ENCODE data around the gene FBRSL1.
A peak's percentile ranks its signal among the peaks of the same experiment; 100 is the strongest.
"Not testable (repeated sequence)": the region's sequence is repeated elsewhere in the genome, so short reads cannot be mapped to it uniquely, and the experiment has no call there.

Gene FBRSL1

GRCh38 chr12:132453361-132454192 lies 36.4 kb upstream of the FBRSL1 start:
- peak; percentile 84 for DNase-seq

DNA sequence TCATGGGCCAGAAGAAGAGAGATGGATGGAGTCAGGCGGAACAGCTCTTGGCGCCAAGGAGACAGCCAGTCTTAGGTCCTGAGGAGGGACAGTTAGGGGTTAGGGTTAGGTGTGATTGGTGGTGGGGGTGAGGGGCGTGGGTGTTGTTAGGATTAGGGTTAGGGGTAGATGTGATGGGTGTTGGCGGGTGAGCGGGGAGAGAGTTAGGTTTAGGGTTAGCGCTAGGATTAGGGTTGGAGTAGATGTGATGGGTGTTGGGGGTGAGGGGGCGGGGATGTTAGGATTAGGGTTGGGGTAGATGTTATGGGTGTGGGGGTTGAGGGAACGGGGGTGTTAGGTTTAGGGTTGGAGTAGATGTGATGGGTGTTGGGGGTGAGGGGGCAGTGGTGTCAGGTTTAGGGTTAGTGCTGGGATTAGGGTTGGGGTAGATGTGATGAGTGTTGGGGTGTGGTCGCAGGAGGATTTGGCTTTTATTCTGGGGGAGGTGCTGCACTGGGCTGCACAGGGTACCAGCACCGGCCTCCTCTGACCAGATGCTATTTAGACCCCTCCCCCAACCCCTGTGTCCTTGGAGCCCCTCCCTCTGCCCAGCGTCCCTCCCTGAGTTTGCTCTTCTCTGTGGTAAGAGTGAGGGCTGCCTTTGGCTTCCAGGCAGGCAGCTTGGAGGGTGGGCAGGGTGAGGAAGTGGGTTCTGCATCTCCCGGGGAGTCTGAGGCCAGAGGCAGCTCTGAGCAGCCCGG lies 35.6 kb upstream of the FBRSL1 start:
- DNase-seq: no peak

GRCh38 chr12:132454933-132455418 lies 35.0 kb upstream of the FBRSL1 start:
- no peak for DNase-seq

DNA sequence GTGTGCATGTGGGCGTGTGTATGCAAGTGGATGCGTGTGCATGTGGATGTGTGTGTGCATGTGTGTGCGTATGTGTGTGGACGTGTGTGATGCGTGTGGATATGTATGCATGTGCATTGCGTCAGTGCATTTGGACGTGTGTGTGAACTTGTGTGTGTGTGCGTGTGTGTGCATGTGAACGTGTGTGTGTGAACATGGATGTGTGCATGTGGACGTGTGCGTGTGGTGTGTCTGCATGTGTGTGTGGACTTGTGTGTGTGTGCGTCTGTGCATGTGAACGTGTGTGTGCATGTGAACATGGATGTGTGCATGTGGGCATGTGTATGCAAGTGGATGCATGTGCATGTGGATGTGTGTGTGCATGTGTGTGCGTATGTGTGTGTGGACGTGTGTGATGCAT lies 34.4 kb upstream of the FBRSL1 start:
- DNase-seq: no peak

DNA sequence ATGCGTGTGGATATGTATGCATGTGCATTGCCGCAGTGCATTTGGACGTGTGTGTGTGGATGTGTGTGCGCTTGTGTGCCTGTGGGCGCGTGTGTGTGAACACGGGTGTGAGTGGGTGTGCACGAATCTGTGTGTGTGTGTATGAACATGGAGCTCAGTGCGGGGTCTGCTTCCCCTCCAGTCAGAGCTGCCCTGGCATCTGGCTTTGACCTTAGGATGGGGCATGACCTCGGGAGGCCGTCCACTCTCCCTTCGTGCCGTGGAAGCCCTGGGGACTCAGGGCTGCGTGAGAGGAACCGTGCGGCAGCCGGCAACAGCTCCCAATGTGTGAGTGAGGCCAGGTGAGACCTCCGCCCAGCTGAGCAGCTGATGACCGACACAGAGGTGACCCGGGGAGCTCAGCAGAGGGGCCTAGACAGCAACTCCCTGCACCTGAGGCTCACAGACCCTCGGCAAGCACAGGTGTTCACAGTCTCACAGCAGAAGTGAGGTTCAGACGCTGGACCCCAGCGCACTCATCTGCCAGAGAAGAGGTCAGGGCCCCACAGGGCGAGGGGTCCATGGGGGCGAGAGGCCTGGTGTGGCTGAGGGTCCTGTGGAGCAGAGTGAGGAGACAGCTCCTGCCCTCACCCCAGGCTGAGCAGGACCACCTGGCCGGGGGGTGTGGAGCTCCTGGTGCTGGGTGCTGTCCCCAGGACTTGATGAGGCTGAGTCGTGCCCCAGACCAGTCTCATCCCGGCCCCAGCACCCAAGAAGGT lies 33.6 kb upstream of the FBRSL1 start:
- DNase-seq: no peak

GRCh38 chr12:132456944-132457495 lies 32.9 kb upstream of the FBRSL1 start:
- no peak for DNase-seq

GRCh38 chr12:132458441-132458840 lies 31.5 kb upstream of the FBRSL1 start:
- DNase-seq: no peak

GRCh38 chr12:132458846-132459641 lies 30.9 kb upstream of the FBRSL1 start:
- no peak for DNase-seq

DNA sequence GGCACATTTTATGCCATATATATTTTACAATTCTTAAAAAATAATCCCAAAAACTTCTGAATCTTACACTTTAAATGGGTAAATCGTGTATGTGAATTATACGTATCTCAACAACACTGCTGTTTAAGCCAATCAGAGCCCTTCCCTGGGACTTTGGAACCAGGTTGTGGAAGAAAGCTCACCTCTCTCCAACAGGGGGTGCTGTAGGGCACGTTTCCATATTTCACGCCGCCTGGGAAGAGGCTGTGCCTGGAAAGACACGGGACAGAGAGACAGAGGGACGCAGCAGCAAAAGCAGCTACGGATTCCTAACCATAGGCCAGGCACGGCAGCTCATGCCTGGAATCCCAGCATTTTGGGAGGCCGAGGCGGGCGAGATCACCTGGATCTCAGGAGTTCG lies 29.4 kb upstream of the FBRSL1 start:
- no peak for DNase-seq

DNA sequence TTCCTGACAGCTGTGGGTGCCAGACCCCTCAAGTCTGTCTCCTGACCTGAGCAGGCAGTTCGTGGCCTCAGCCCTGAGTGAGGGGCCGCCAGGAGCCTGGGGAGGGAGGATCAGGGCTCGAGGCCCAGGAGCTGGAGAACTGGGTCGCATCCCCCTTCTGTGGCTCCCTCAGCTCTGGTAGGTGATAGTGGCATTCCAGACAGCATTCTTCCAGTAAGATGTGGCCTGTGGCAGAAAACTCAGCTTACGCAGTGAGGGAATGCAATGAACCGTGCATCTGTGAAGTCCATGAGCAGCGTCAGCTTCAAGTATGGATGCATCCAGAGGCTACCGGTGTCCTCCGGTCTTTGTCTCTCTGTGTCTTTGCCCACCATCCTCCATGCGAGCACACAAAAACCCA lies 28.4 kb upstream of the FBRSL1 start:
- DNase-seq: no peak

- no peak for DNase-seq
These were observed 27.2 kb upstream of the FBRSL1 start for GRCh38 chr12:132462788-132463187.

DNA sequence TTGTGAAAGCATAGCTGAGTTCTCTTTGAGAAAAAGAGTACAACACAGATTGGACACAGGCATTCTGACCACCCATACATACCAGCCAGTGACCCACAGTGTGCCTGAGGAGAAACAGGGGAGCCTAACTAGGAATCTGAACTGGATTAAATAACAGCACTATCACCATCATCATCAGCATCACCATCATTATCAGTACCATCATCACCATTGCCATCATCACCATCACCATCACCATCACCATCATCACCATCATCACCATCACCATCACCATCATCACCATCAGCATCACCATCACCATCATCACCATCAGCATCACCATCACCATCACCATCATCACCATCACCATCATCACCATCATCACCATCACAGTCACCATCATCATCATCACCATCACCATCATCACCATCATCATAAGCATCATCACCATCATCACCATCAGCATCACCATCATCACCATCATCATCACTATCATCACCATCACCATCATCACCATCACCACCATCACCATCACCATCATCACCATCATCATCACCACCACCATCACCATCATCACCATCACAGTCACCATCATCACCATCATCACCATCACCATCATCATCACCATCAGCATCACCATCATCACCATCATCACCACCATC lies 26.5 kb upstream of the FBRSL1 start:
- not testable (repeated sequence) for DNase-seq

- DNase-seq: not testable (repeated sequence)
These were observed 25.6 kb upstream of the FBRSL1 start for GRCh38 chr12:132464304-132464703.

GRCh38 chr12:132464820-132465219 lies 25.1 kb upstream of the FBRSL1 start:
- no peak for DNase-seq

DNA sequence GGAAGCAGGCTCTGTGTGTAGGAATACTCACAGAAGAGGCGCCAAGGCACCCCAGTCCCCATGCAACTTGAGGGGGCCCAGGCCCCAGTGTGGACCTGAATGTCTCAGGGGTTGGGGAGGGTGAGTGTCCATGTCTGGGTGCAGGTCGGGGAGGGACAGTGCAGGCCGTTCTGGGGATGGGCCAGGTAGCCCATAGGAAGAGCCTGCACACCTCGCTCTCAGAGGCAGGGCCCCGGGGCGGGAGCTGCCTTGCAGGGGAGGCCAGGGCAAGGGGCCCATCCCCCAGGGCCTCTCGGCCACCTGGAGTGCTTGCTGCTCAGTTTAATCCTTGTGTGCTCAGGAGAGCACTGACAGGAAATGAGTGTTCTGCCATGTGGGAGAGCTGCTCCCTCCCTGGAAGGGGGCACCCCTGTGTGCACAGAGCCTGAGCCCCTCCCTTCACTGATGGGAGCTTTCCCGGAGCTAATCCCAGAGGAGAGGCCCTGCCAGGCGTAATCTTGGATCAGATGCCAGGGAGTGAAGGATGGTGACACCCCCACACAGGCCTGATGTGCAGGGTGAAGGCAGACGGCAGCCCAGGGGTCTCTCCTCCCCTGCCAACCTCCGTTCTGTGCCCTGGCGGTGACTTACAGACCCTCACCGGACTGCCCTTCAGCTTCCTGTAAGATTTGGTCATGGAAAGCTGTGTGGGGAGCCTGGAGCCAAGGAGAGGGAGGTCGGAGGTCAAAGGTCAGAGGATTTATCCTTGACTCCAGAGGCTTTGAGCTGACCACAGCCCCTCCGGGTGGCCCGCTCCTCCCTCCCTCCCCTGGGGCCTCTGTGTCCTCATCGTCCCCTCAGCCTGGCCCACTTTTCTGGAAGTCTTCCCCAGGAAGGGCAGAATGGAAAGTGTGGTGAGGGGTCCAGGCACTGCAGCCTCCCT lies 24.4 kb upstream of the FBRSL1 start:
- no peak for DNase-seq

DNA sequence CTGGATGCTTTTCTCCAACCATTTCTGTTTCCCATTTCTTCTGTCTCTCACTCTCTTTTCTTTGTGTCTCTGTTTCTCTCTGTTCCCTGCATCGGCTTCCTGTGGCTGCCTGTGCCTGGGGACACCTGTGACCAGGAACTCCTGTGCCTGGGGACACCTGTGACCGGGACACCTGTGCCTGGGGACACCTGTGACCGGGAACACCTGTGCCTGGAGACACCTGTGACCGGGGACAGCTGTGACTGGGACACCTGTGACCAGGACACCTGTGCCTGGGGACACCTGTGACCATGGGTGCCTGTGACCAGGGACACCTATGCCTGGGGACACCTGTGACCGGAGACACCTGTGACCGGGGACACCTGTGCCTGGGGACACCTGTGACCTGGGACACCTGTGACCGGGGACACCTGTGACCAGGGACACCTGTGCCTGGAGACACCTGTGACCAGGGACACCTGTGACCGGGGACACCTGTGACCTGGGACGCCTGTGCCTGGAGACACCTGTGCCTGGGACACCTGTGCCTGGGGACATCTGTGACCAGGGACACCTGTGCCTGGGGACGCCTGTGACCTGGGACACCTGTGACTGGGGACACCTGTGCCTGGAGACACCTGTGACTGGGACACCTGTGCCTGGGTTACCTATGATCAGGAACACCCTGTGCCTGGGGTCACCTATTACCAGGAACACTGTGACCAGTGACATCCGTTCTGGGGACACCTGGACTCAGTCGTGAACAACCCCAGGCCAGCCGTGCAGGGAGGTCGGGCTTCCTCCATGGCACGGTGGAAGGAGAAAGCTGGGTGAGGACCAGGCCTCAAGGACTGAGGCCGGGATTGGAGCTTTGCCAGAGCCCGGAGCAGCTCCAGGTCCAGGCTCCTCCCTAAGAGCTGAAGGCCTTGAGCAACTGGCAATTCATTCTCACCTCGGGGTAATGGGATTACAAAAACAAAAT lies 23.4 kb upstream of the FBRSL1 start:
- no peak for DNase-seq

DNA sequence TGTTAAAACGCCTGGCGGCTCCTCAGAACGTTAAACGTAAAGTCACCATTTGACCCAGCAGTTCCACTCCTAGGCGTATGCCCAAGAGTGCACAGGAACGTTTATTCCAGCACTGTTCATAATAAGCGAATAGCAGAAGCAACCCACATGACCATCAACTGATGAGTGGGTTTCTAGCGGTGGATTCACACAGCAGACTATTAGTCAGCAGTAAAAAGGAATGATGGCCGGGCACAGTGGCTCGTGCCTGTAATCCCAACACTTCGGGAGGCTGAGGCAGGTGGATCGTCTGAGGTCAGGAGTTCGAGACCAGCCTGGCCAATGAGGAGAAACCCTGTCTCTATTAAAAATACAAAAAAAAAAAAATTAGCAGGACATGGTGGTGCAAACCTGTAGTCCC lies 22.4 kb upstream of the FBRSL1 start:
- DNase-seq: no peak

DNA sequence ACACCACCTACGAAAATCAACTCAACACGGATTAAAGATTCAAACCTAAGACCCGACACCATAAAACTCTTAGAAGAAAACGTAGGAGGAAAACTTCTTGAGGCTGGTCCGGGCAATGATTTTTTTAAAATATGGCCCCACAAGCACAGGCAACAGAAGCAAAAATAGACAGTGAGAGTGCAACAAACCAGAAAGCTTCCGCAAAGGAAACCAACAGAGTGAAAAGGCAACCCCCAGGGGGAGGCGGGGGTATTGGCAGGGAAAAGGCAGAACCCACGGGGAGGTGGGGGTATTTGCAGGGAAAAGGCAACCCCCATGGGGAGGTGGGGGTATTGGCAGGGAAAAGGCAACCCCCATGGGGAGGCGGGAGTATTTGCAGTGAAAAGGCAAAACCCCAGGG lies 20.5 kb upstream of the FBRSL1 start:
- no peak for DNase-seq

GRCh38 chr12:132470397-132470796 lies 19.6 kb upstream of the FBRSL1 start:
- DNase-seq: no peak
